GM19240 (cell line): ENCODE measurements around the gene BAZ2B.
"Not testable (repeated sequence)": the region's sequence is repeated elsewhere in the genome, so short reads cannot be mapped to it uniquely, and the experiment has no call there.

Experiments
- DNase-seq: peaks from one replicate; pipeline ENCODE4 v3.0.0; 2011; ENCODE audit warnings: low spot score; ENCODE audit not compliant: insufficient read length

BAZ2B gene

GRCh38 chr2:159535261-159535660, 81.1 kb downstream of the BAZ2B start:
- DNase-seq = not testable (repeated sequence)

- DNase-seq = no peak
These were observed 84.9 kb downstream of the BAZ2B start for GRCh38 chr2:159531475-159531874.

DNA sequence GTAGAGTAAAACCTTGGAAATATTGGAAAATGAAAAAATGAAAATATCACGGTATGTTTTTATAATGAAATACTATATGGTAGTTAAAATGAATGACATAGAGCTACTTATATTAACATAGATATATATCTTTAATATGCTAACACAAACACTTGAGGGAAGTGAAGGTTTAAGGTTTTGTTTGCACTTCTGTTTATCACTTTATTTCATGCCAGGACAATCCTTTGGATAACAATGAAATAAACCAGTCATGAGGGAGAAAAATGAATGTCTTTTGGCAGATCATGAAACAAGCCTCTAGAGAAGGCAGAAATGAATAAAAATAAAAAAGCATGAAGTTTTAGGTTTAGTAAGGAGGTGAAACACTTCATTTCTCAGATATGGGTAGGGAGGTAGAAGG, 89.9 kb downstream of the BAZ2B start:
- no peak for DNase-seq

DNA sequence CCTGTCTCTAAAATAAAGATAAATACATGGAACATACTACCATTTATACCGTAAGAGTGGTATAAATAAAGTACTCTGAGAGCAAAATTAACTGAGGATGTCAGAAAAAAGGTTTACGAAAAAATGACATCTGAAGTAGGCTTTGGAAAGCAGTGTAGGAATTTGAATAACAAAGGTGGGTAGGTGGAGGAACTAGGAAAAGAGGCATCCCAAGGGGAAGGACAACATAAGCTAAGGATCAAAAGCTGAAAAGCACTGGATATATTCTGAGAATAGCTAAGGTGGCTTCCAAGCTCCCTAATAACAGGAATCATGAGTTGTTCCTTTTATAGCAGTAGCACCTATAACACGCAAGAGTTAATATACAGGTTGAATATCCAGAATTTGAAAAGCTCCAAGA, 91.3 kb downstream of the BAZ2B start:
- no peak for DNase-seq

DNA sequence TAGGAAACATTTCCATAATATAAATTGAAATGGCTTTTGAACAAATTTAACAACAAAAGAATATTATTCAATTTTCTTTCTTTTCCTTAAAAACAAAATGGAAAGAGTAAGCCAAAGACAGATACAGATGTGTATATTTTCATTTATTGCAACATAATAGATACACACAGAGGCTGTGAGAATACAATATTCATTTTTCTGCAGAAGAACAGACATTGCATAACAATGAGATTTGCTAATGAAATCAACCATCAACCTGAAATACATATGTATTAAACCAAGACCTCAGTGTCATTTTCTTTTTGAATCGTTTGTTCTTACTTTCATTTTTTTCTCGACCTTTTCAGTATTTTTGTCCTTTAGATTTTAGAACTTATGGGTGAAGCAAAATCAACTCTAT, 95.1 kb downstream of the BAZ2B start:
- no peak for DNase-seq

DNA sequence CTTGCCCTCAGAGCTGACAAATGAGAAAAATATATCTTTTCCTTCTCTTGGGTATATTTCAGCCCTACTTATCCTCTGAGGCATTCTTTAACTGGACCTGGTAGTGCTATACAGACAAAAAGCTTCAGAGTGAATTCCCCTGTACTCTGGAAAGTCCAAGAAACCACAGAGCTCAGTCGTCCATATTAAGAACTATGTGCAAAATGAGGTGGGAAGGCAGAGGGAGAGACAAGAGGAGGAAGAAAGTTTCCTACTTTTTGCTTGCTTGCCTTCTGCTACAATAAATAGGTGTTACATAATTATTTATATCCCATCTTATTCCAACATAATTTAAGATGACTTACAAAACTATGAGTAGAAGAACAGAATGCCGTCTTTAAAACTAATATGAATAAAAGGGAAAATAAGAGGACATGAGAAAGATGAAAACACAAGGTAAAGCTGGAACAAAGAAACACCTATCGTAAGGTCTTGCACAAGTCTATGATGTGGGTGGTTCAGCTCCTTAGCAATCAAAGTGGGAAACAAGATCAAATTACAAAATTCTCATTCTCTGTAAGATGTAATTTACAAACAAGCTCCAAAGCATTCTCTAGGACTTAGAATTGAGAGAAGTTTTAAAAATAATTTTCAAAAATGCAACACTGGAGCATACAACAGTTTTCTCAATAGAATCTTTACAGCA, 97.9 kb downstream of the BAZ2B start:
- no peak for DNase-seq

GRCh38 chr2:159516241-159516758, 100.0 kb downstream of the BAZ2B start:
- no peak for DNase-seq

- DNase-seq = no peak
These were observed 100.9 kb downstream of the BAZ2B start for GRCh38 chr2:159515441-159515840.

- DNase-seq = no peak
These were observed 102.6 kb downstream of the BAZ2B start for GRCh38 chr2:159513745-159514144.

GRCh38 chr2:159508140-159508539, 108.2 kb downstream of the BAZ2B start:
- no peak for DNase-seq

DNA sequence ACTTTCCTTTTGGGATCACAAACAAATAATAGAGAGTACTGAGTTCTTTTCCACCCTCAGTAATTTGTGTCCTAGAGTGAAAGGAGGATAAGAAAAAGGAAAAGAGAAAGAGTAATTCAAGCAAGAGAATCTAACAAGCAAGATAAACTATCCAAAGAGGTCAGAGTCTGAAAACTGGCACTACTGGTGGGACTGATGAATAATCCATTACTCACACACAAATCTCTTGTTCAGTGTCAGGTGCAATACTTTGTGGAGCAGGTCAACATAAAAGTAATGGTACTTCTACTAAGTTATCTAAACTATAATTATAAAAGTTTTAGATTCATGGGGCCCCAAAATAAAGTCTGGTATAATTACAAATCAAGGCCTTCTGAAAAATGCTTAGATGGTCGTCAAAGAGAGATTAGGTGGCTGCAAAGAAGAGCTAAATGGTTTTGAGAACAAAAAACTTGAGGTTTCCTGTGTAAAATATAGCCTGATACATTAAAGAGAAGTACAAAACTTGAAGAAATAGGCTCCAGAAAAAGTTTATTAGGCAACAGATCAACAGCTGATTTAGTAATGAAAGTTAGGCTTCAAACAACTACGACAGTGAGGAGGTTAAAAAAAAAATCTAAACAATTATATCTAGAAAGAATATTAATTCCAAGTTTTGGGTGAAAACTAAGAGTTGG, 109.4 kb downstream of the BAZ2B start:
- no peak for DNase-seq

GRCh38 chr2:159506202-159506601, 110.1 kb downstream of the BAZ2B start:
- no peak for DNase-seq

DNA sequence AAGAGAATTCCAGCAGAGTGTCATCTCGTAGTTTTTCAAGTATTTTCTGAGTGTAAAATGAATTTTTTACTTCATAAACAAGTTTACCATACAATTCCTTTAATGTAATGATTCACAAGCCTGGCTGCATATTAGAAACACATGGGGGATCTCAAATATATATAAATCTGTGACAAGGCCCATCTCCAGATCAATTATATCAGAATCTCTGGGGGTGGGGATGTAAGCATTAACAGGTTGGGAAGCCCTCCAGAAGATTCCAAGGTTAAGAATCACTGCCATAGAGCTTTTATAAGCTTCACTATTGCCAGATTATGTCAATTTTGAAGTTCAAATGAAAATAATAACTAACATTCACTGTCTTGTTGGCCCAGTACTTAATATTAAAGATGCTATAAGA, 111.2 kb downstream of the BAZ2B start:
- no peak for DNase-seq

GRCh38 chr2:159501743-159502142, 114.6 kb downstream of the BAZ2B start:
- no peak for DNase-seq

DNA sequence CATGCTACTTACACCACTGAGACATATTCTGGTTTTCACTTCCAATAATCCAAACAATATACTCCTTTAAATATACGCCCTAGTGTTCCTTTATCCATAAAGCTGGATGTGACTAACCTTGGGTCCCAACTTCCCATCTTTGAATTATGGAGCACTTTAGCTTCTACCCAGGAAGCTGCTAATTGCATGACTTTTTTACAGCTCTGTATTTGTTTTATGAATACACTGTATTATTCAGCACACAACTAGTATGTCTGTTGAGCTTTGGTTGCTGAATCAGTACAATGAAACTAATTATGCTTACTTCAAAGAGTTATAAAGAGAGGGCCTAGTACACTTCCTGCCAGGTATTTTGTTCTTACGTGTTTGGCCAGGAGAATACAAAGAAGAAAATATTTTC, 118.5 kb downstream of the BAZ2B start:
- no peak for DNase-seq

DNA sequence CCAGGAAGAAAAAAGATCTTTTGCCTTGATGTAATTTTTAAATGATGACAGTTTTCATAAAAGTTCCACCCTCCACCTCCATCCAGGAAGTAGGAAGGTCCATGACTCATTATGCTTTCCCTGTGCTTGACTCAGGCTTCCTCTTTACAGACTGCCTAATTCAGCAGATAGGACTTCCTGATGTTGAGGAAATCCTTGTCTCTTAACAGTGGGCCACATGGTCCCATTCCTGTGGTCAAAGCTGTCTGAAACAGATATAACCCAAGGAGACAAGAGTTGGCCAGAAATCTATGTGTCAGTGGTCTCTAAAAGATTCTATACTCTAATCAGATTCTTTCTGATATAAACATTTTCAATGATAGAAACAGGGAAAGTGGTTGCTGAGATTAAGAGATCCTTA, 119.1 kb downstream of the BAZ2B start:
- no peak for DNase-seq

DNA sequence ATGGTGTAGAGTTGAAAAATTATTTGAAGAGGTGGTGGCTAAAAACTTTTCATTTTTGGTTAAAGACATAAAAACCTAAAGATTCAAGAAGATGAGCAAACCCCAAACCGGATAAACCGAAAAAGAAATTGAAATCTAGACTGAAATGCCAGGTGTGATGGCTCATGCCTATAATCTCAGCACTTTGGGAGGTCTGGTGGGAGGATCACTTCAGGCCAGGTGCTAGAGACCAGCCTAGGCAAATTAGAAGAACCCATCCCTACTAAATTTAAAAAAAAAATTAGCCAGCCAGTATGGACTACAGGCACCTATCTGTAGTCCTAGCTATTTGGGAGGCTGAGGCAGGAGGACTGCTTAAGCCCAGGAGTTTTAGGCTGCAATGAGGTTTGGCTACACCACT, 126.9 kb downstream of the BAZ2B start:
- no peak for DNase-seq

DNA sequence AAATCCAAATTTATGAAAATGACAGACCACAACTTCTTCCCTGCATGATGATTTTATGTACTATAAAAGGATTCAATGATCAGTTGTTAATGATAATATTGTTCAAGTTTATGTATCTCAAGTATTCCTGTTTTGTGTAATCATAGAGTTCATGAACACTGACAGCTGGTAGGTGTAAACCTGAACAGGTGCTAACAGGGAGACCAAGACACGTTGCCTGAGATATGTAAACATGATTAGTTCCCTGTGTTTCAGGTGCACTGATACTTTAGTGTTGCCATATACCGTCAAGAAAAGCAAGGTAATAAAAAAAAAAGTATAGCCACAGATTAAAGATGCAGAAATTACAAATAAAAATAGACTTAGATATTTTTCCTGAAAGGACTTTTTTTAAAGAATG, 131.8 kb downstream of the BAZ2B start:
- no peak for DNase-seq

GRCh38 chr2:159476329-159476728, 140.0 kb downstream of the BAZ2B start:
- no peak for DNase-seq

GRCh38 chr2:159475793-159476192, 140.6 kb downstream of the BAZ2B start:
- DNase-seq = no peak

DNA sequence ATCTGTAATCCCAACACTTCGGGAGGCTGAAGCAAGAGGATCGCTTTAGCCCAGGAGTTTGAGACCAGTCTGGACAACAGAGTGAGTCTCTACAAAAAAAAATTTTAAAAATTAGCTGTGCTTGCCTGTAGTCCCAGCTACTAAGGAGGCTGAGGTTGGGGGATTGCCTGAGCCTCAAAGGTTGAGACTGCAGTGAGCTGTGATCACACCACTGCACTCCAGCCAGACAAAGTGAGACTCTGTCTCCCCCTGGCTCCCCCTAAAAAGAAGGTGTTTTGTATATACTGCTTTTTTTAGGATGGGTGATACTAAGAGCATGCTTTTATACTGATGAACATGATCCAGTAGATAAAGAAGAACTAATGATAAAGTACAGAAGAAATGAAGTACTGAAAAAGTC, 145.0 kb downstream of the BAZ2B start:
- DNase-seq = no peak

DNA sequence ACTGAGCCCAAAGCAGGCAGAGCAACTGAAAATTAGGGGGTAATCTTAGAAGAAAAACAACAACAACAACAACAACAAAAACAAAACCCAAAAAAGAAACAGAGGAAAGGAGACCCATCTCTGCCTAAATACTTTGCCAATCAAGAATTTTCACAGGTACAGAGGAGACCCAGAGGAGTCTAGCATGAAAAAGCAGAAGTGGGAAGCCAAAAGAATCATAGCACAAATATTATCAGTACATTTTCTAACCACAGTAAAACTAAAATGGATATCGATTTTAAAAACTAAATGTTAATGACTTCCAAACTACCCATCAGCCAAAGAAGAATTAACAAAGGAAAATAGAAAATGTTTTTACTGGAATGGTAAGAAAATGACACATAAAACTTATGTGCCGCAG, 148.1 kb downstream of the BAZ2B start:
- DNase-seq = no peak

DNA sequence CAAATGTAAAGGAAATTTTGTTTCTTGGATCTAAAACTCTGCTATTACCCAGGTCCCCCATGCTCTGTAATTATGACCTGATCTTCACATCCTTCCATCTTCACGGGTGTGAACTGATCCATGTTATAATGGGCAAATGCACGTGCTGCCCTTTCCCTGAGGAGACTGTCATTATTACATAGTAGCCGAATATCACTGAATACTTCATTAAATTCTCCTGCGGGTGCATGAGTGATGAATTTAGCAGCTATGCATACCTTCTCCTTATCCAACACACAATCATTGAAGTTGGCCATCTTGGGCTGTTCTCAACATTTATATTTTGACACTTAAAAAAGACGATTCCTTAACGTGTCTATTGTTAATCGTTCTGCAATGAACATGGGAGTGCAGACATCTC, 153.4 kb downstream of the BAZ2B start:
- no peak for DNase-seq
